Panc1 (cell line): ENCODE data around the gene SLC38A9. TPM values are rescaled to one million over a fixed set of nuclear protein-coding genes. Genes with fewer than 3 reads are reported as not detected.

Source experiments
- ATAC-seq: fragments of 200-7000 bp; cut with Tn5 transposase; 2 replicates; pipeline ENCODE4 v1.9.1; 2020; ENCODE audit warnings: mild to moderate bottlenecking, moderate library complexity
- BruUV-seq: library from RNA; stranded (reverse); fragments of 400-500 nt; replicated peaks from 2 replicates; lab custom pipeline; 2021; lab: Mats Ljungman, UMichigan
- CTCF ChIA-PET: fragments of 300-600 bp; sonication (Branson Sonifier 250); formaldehyde crosslinking; loops from one replicate; lab custom pipeline; 2022; ENCODE audit warnings: antibody characterized with exemption; lab: Charles Lee
- POLR2A ChIA-PET: fragments of 300-600 bp; sonication (Branson Sonifier 250); formaldehyde crosslinking; loops from one replicate; lab custom pipeline; 2022; ENCODE audit warnings: antibody characterized with exemption; lab: Charles Lee
- DNase-seq: peaks from one replicate; pipeline ENCODE4 v3.0.0-alpha.2; 2010; ENCODE audit warnings: low read depth, low spot score
- H3K27ac ChIP-seq: 2 replicates; pipeline ENCODE4 v1.5.1; 2011; ENCODE audit warnings: mild to moderate bottlenecking, low read length, inconsistent platforms
- H3K27me3 ChIP-seq: fragments of 200-500 bp; sonication (Bioruptor generic); 2 replicates; pipeline ENCODE4 v1.6.0; 2014; ENCODE audit warnings: low read length, inconsistent platforms; ENCODE audit not compliant: control insufficient read depth, insufficient read depth
- H3K36me3 ChIP-seq: fragments of 200-500 bp; sonication (Bioruptor generic); 2 replicates; pipeline ENCODE4 v1.5.1; 2014; ENCODE audit warnings: inconsistent platforms, mild to moderate bottlenecking, low read length, moderate library complexity; ENCODE audit not compliant: control insufficient read depth, insufficient read depth
- H3K4me1 ChIP-seq: 2 replicates; pipeline ENCODE4 v1.5.1; 2011; ENCODE audit warnings: inconsistent platforms, mild to moderate bottlenecking, low read length, moderate library complexity; ENCODE audit not compliant: control insufficient read depth, insufficient read depth
- H3K4me3 ChIP-seq, 2 experiments: 2 replicates each; pipeline ENCODE4 v1.5.1; 2011 to 2012; ENCODE audit warnings: low read depth in 2 of 2, low read length in 2 of 2, mild to moderate bottlenecking in 2 of 2, inconsistent platforms in 1 of 2, moderate library complexity in 1 of 2
- H3K9me3 ChIP-seq: fragments of 200-500 bp; sonication (Bioruptor generic); 2 replicates; pipeline ENCODE4 v1.5.1; 2014; ENCODE audit warnings: low read depth, mild to moderate bottlenecking, inconsistent platforms, low read length, moderate library complexity; ENCODE audit not compliant: control insufficient read depth, insufficient read depth
- CTCF ChIP-seq: fragments of 450-650 bp; IDR thresholded peaks from 2 replicates; pipeline ENCODE4 v1.5.1; 2017; ENCODE audit warnings: mild to moderate bottlenecking
- POLR2AphosphoS5 ChIP-seq: IDR thresholded peaks from 2 replicates; pipeline ENCODE4 v1.6.1; 2012; ENCODE audit warnings: mild to moderate bottlenecking, low read depth, low read length, moderate library complexity
- REST ChIP-seq, 2 experiments: IDR thresholded peaks; 2 replicates each; pipeline ENCODE4 v1.6.1; 2011 to 2012; ENCODE audit warnings: low read depth in 2 of 2, control low read depth in 1 of 2, low read length in 1 of 2, mild to moderate bottlenecking in 1 of 2, moderate library complexity in 1 of 2; ENCODE audit not compliant: insufficient read depth in 1 of 2
- SIN3A ChIP-seq: IDR thresholded peaks from 2 replicates; pipeline ENCODE4 v1.6.1; 2012; ENCODE audit warnings: low read depth, mild to moderate bottlenecking, low read length, moderate library complexity, borderline replicate concordance; ENCODE audit not compliant: insufficient read depth
- TCF7L2 ChIP-seq: IDR thresholded peaks from 2 replicates; pipeline ENCODE4 v1.6.1; 2011; ENCODE audit warnings: mild to moderate bottlenecking, low read depth, low read length, inconsistent platforms
- in situ Hi-C: cut with HindIII; loops from 2 replicates; pipeline ENCODE4 v1.10.0; 2016; ENCODE audit warnings: low sequenced_read_pairs, low pct_unique_long_range_greater_than_20kb
- intact Hi-C: fragments of 100-400 bp; cut with micrococcal nuclease; formaldehyde crosslinking; loops from one replicate; pipeline ENCODE4 v1.10.0; 2022; ENCODE audit not compliant: unreplicated experiment
- total RNA-seq: library from RNA; stranded (reverse); gene quantifications from one replicate; pipeline ENCODE4 v1.2.1, GENCODE V29; 2021; ENCODE audit not compliant: unreplicated experiment

The SLC38A9 gene
- total RNA-seq, 1 experiment from 2014 or later, result 12.8 TPM

- BruUV-seq, result no TSS peak
These were observed 86.2 kb downstream of the SLC38A9 start for GRCh38 chr5:55625913-55626312.

GRCh38 chr5:55625589-55625909 lies 86.6 kb downstream of the SLC38A9 start:
- Histone ChIP-seq H3K27me3 (no peaks in the 10 kb centered on the region), H3K4me1 (no peaks in the 10 kb centered on the region), H3K27ac (no peak overlapping the region), H3K4me3 (no peak overlapping the region), H3K9me3 (no peaks in the 10 kb centered on the region), H3K36me3 (no peaks in the 10 kb centered on the region)
- BruUV-seq, result no TSS peak
- ATAC-seq, result no peak
- ChIA-PET POLR2A (no interaction called here), CTCF (no interaction called here)
- in situ Hi-C loops, result no loop called here
- intact Hi-C loops, result no loop called here
- TF ChIP-seq TCF7L2 (no peak), SIN3A (no peak), CTCF (no peak), REST (IDR thresholded peaks at IDR 0.05; ENCODE audit: insufficient read depth in 1 of 2, low read depth in 2 of 2, low read length in 1 of 2) (no peak), POLR2AphosphoS5 (no peak)
- DNase-seq, result no peak

More at GRCh38 chr5:55625913-55626312, 86.2 kb downstream of the SLC38A9 start:
- CTCF ChIA-PET, result no interaction called here
- ATAC-seq (no peak), DNase-seq (no peak)
- intact Hi-C loops, result no loop called here
- TF ChIP-seq TCF7L2 (no peak), CTCF (no peak), POLR2AphosphoS5 (no peak), SIN3A (no peak), REST (IDR thresholded peaks at IDR 0.05; ENCODE audit: insufficient read depth in 1 of 2, low read depth in 2 of 2, low read length in 1 of 2) (no peak)
- H3K27ac ChIP-seq, result no peak overlapping the region
- no peaks in the 10 kb centered on the region for H3K9me3 ChIP-seq
- in situ Hi-C loops, result no loop called here
- H3K27me3 ChIP-seq, result no peaks in the 10 kb centered on the region
- no peak overlapping the region for H3K4me3 ChIP-seq
- POLR2A ChIA-PET, result no interaction called here
- no peaks in the 10 kb centered on the region for H3K36me3 ChIP-seq
- no peaks in the 10 kb centered on the region for H3K4me1 ChIP-seq
